ENCODE data around the gene MYH8. TPM values are rescaled to one million over a fixed set of nuclear protein-coding genes. Genes with fewer than 3 reads are reported as not detected.

The MYH8 gene
- total RNA-seq, result 69.6 TPM
- not detected for polyA plus RNA-seq

DNA sequence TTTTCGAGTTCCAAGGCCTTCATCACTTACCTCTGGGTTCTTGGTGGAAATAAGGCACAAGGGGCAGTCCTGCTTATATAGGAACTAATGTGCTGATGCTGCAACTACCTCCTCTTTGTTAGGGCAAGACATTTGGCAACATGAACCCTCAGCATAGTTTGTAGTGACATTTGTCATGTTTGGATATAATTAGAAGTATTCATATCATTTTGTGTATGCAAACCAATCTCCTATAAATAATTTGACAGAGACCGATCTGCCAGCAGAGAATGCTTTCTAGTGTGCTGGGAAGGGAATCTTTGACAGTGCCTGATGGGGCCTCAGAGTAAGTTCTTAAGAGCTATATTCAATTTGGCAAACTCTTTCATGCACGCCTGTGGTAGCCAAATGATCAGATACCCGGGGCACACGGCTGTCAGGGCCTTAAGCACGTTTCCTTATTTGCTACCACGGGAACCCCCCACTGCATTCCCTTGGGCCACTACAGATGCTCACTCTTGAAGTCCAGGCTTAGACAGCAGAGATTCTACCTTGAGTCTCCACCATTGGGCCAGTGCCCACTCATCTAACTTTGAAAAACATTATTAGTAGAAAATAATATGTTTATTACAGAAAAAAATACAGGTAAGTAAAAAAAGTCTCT, at the start of gene MYH8:
MYH8 (minus strand) TSS at position 51 of the 643 bp plus-strand sequence. CDS start 1,723 bp downstream, outside the sequence.
- H3K36me3 ChIP-seq (ENCODE audit: insufficient read depth), result no peaks in the 10 kb centered on the region
- no peak for DNase-seq (ENCODE audit: extremely low spot score)
- WGBS, result 82% methylated on average over 7 of the region's 7 CpGs
- H3K4me1 ChIP-seq (ENCODE audit: insufficient read depth), result no peaks in the 10 kb centered on the region
- no peak within 1 kb of the TSS for H3K27ac ChIP-seq (ENCODE audit: low read depth)
- H3K4me3 ChIP-seq (ENCODE audit: low read depth, low read length), result no peak within 1 kb of the TSS

- no peak within 1 kb of the TSS for H3K27ac ChIP-seq (ENCODE audit: low read depth)
- H3K4me3 ChIP-seq (ENCODE audit: low read depth, low read length), result no peak within 1 kb of the TSS
- no peaks in the 10 kb centered on the region for H3K36me3 ChIP-seq (ENCODE audit: insufficient read depth)
- WGBS, result 58% methylated on average over 1 of the region's 1 CpG
- H3K4me1 ChIP-seq (ENCODE audit: insufficient read depth), result no peaks in the 10 kb centered on the region
- no peak for DNase-seq (ENCODE audit: extremely low spot score)
Observed at GRCh38 chr17:10469459-10469858, 47.7 kb upstream of the MYH8 start, which contains the start of gene MYH4. MYH4 (minus strand) TSS chr17:10469559; CDS start chr17:10466745, 2,814 bp downstream.

DNA sequence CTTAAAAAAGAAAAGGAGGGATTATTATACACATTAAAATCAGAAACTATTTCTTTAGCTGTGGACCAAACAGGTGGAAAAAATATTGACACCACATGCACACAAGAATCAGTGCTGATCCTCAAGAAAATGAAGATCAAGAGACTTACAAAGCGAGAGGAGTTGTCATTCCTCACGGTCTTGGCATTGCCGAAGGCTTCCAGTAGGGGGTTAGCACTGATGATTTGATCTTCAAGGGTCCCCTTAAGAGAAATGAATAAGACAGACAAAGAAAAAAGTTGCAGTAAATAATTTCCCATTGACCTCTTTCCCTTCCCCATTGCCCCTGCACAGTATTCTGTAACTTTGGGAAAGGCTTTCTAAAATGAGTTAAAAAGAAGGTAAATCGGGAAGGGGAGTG, 41.7 kb upstream of the MYH8 start:
- 66% methylated on average over 4 of the region's 4 CpGs for WGBS
- Histone ChIP-seq H3K27ac (ENCODE audit: low read depth) (no peak overlapping the region), H3K4me3 (ENCODE audit: low read depth, low read length) (no peak overlapping the region), H3K36me3 (ENCODE audit: insufficient read depth) (no peaks in the 10 kb centered on the region), H3K4me1 (ENCODE audit: insufficient read depth) (no peaks in the 10 kb centered on the region)
- DNase-seq (ENCODE audit: extremely low spot score), result no peak

DNA sequence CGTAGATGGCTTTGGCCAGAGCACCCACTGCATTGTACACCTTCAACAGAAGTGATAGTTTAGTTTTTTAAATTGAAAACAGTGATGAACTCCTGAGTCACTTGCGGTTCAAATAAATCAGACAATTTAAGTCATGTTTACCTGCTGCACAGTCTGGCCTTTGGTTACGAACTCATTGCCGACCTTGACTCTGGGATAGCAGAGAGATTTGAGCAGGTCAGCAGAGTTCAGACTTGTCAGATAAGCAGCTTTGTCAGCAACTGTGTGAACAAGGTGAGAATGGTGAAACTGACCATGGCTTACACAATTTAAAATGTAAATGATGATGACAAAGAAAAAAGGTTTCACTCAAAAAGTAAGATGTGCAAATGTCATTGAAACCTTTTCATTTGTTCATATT, 38.3 kb upstream of the MYH8 start:
- 81% methylated on average over 4 of the region's 4 CpGs for WGBS
- H3K36me3 ChIP-seq (ENCODE audit: insufficient read depth), result no peaks in the 10 kb centered on the region
- no peak for DNase-seq (ENCODE audit: extremely low spot score)
- no peak overlapping the region for H3K27ac ChIP-seq (ENCODE audit: low read depth)
- H3K4me3 ChIP-seq (ENCODE audit: low read depth, low read length), result no peak overlapping the region
- H3K4me1 ChIP-seq (ENCODE audit: insufficient read depth), result no peaks in the 10 kb centered on the region

- WGBS, result 56% methylated on average over 3 of the region's 3 CpGs
- Histone ChIP-seq H3K4me1 (ENCODE audit: insufficient read depth) (no peaks in the 10 kb centered on the region), H3K27ac (ENCODE audit: low read depth) (no peak overlapping the region), H3K36me3 (ENCODE audit: insufficient read depth) (no peaks in the 10 kb centered on the region), H3K4me3 (ENCODE audit: low read depth, low read length) (no peak overlapping the region)
- no peak for DNase-seq (ENCODE audit: extremely low spot score)
Observed at GRCh38 chr17:10458701-10459100, 37.0 kb upstream of the MYH8 start.

- WGBS, result 33% methylated on average over 1 of the region's 1 CpG
- Histone ChIP-seq H3K36me3 (ENCODE audit: insufficient read depth) (no peaks in the 10 kb centered on the region), H3K4me3 (ENCODE audit: low read depth, low read length) (no peak overlapping the region), H3K27ac (ENCODE audit: low read depth) (no peak overlapping the region), H3K4me1 (ENCODE audit: insufficient read depth) (no peaks in the 10 kb centered on the region)
- no peak for DNase-seq (ENCODE audit: extremely low spot score)
Observed at GRCh38 chr17:10457952-10458351, 36.2 kb upstream of the MYH8 start.

- H3K36me3 ChIP-seq (ENCODE audit: insufficient read depth), result no peaks in the 10 kb centered on the region
- H3K27ac ChIP-seq (ENCODE audit: low read depth), result no peak overlapping the region
- no peak for DNase-seq (ENCODE audit: extremely low spot score)
- H3K4me1 ChIP-seq (ENCODE audit: insufficient read depth), result no peaks in the 10 kb centered on the region
- 63% methylated on average over 7 of the region's 7 CpGs for WGBS
- H3K4me3 ChIP-seq (ENCODE audit: low read depth, low read length), result no peak overlapping the region
Observed at GRCh38 chr17:10447026-10447931, 25.5 kb upstream of the MYH8 start.

GRCh38 chr17:10439816-10440215, 18.1 kb upstream of the MYH8 start:
- no peaks in the 10 kb centered on the region for H3K36me3 ChIP-seq (ENCODE audit: insufficient read depth)
- H3K4me3 ChIP-seq (ENCODE audit: low read depth, low read length), result no peak overlapping the region
- no peak for DNase-seq (ENCODE audit: extremely low spot score)
- no peak overlapping the region for H3K27ac ChIP-seq (ENCODE audit: low read depth)
- no peaks in the 10 kb centered on the region for H3K4me1 ChIP-seq (ENCODE audit: insufficient read depth)
- 55% methylated on average over 1 of the region's 1 CpG for WGBS

GRCh38 chr17:10435096-10435495, 13.3 kb upstream of the MYH8 start:
- 73% methylated on average over 3 of the region's 3 CpGs for WGBS
- Histone ChIP-seq H3K27ac (ENCODE audit: low read depth) (no peak overlapping the region), H3K4me1 (ENCODE audit: insufficient read depth) (no peaks in the 10 kb centered on the region), H3K36me3 (ENCODE audit: insufficient read depth) (no peaks in the 10 kb centered on the region), H3K4me3 (ENCODE audit: low read depth, low read length) (no peak overlapping the region)
- DNase-seq (ENCODE audit: extremely low spot score), result no peak

DNA sequence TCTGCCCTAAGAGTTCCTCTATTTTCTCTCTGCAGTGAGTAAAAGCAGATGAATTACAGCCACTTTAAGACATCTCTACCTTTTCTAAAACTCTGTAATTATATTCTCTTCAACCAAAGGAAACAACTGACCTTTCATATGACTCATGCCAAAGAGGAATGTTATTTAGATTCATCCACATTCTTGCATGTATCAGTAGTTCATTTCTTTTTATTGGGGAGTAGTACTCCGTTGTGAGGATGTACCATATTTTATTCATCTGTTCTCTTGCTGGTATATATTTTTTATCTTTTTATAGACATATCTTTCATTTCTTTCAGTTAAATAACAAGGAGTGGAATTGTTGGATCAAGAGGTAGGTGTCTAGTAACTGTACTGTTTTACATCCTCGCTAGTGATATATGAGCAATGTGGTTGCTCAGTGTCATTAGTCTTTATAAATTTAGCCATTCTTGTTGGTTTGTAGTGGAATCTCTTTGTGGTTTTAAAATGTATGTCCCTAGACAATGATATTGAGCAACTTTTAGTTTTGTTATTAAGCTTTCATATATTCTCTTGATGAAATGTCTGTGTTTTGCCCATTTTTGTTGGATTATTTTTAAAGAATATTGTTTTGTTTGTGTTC, 7.8 kb upstream of the MYH8 start:
- WGBS, result 59% methylated on average over 2 of the region's 2 CpGs
- no peak overlapping the region for H3K27ac ChIP-seq (ENCODE audit: low read depth)
- no peak overlapping the region for H3K4me3 ChIP-seq (ENCODE audit: low read depth, low read length)
- no peaks in the 10 kb centered on the region for H3K4me1 ChIP-seq (ENCODE audit: insufficient read depth)
- no peak for DNase-seq (ENCODE audit: extremely low spot score)
- H3K36me3 ChIP-seq (ENCODE audit: insufficient read depth), result no peaks in the 10 kb centered on the region

DNA sequence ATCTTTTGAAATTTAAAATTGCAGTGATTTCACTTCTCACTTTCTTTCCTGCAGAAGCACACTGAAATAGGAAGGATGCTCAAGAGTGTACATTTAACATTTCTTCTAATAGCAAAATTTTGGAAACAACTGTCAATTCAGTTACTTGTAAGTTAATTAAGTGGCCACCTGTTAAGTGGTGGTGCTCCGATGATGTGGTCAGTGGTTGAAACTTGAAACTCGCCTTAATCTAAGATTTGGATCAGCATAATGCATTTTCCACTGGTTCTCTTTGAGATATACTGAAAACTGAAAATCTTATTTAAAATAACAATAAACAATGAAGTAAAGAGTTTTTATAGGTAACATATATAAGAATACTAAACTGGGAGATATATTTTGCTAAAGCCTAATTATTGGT, 7.0 kb upstream of the MYH8 start:
- Histone ChIP-seq H3K4me3 (ENCODE audit: low read depth, low read length) (no peak overlapping the region), H3K4me1 (ENCODE audit: insufficient read depth) (no peaks in the 10 kb centered on the region), H3K27ac (ENCODE audit: low read depth) (no peak overlapping the region), H3K36me3 (ENCODE audit: insufficient read depth) (no peaks in the 10 kb centered on the region)
- no peak for DNase-seq (ENCODE audit: extremely low spot score)
- 74% methylated on average over 2 of the region's 2 CpGs for WGBS

DNA sequence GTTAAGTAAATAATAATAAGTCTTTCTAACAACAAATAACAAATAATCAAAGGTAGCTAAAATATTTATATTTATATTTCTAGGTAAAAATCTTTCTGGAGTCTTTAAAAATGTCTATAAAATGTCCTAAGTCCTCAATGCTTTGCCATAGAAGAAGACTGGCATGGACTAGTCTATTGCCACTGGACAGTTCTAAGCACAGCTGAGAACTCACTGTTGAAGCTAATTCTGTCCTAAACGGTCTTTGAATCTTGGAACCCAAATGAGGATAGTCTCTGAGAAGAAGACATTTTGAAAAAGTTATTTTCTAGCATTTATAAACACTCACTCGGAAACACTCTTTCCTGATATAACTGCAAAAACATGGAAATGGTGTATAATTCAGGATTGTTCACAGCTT, 539 bp downstream of the MYH8 start:
- no peaks in the 10 kb centered on the region for H3K4me1 ChIP-seq (ENCODE audit: insufficient read depth)
- no peak overlapping the region for H3K4me3 ChIP-seq (ENCODE audit: low read depth, low read length)
- no peak overlapping the region for H3K27ac ChIP-seq (ENCODE audit: low read depth)
- WGBS, result 69% methylated on average over 2 of the region's 2 CpGs
- no peak for DNase-seq (ENCODE audit: extremely low spot score)
- no peaks in the 10 kb centered on the region for H3K36me3 ChIP-seq (ENCODE audit: insufficient read depth)

- DNase-seq (ENCODE audit: extremely low spot score), result no peak
- no peaks in the 10 kb centered on the region for H3K36me3 ChIP-seq (ENCODE audit: insufficient read depth)
- WGBS, result 74% methylated on average over 2 of the region's 2 CpGs
- H3K4me1 ChIP-seq (ENCODE audit: insufficient read depth), result no peaks in the 10 kb centered on the region
- no peak overlapping the region for H3K4me3 ChIP-seq (ENCODE audit: low read depth, low read length)
- H3K27ac ChIP-seq (ENCODE audit: low read depth), result no peak overlapping the region
Observed at GRCh38 chr17:10420811-10421210, 939 bp downstream of the MYH8 start.

DNA sequence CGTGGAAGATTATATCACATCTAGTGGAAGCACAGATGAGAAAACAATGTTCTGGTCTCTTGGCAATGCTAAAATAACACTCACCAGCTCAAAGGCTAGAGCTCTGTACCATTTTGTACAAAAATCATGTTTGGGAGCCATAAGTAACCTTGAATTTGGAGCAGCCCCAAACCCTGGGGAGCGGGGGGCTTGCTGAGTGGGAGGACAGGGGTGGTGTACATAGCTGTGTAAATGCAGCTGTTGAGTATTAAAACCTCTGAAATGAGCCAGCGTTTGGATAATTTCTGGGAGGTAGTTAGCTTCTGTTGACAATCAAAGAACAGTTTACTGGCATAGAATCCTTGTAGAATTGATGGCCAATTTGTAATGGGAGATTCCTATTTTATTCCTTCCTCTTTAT, 4.3 kb downstream of the MYH8 start:
- no peaks in the 10 kb centered on the region for H3K36me3 ChIP-seq (ENCODE audit: insufficient read depth)
- WGBS, result 40% methylated on average over 3 of the region's 3 CpGs
- no peak overlapping the region for H3K27ac ChIP-seq (ENCODE audit: low read depth)
- H3K4me1 ChIP-seq (ENCODE audit: insufficient read depth), result no peaks in the 10 kb centered on the region
- peak; percentile 25 for DNase-seq (ENCODE audit: extremely low spot score)
- H3K4me3 ChIP-seq (ENCODE audit: low read depth, low read length), result no peak overlapping the region
